Measurements from ENCODE around the gene RNF168.
"Not testable (repeated sequence)": the region's sequence is repeated elsewhere in the genome, so short reads cannot be mapped to it uniquely, and the experiment has no call there.

The RNF168 gene

GRCh38 chr3:196533260-196533681 lies 29.7 kb upstream of the RNF168 start:
- H3K4me3 ChIP-seq (ENCODE audit: low read depth in 1 of 2, low read length in 2 of 2) = no peak overlapping the region
- no peaks in the 10 kb centered on the region for H3K36me3 ChIP-seq (ENCODE audit: control insufficient read depth in 1 of 2, insufficient read depth in 2 of 2, low read length in 2 of 2)
- H3K9ac ChIP-seq (ENCODE audit: low read depth in 1 of 2, low read length in 2 of 2) = no peak overlapping the region
- H3K27me3 ChIP-seq (ENCODE audit: control insufficient read depth in 1 of 2, insufficient read depth in 2 of 2, low read length in 2 of 2) = no peaks in the 10 kb centered on the region
- H3K27ac ChIP-seq (ENCODE audit: low read depth, low read length) = no peak overlapping the region
- no peaks in the 10 kb centered on the region for H3K4me1 ChIP-seq (ENCODE audit: control insufficient read depth in 1 of 2, insufficient read depth in 2 of 2, low read length in 2 of 2)
- H3K9me3 ChIP-seq (ENCODE audit: control insufficient read depth in 1 of 2, low read length in 2 of 2) = peaks cover 0 to 4% of the 10 kb centered on the region in 2 donors

DNA sequence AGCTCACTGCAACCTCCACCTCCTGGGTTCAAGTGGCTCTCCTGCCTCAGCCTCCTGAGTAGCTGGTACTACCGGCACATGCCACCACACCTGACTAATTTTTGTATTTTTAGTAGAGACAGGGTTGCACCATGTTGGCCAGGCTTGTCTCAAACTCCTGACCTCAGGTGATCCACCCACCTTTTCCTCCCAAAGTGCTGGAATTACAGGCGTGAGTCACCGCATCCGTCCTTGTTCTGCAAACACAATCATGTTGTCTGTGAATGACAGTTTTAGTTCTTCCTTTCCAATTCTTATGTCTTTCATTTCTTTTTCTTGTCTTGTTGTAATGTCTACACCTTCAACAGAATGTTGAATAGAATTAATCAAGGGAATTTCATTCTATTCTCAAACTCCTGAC lies 27.9 kb upstream of the RNF168 start:
- Histone ChIP-seq H3K4me3 (ENCODE audit: low read depth in 1 of 2, low read length in 2 of 2) (no peak overlapping the region), H3K27me3 (ENCODE audit: control insufficient read depth in 1 of 2, insufficient read depth in 2 of 2, low read length in 2 of 2) (no peaks in the 10 kb centered on the region), H3K27ac (ENCODE audit: low read depth, low read length) (no peak overlapping the region), H3K4me1 (ENCODE audit: control insufficient read depth in 1 of 2, insufficient read depth in 2 of 2, low read length in 2 of 2) (no peaks in the 10 kb centered on the region), H3K9me3 (ENCODE audit: control insufficient read depth in 1 of 2, low read length in 2 of 2) (peaks cover 0 to 4% of the 10 kb centered on the region in 2 donors), H3K36me3 (ENCODE audit: control insufficient read depth in 1 of 2, insufficient read depth in 2 of 2, low read length in 2 of 2) (no peaks in the 10 kb centered on the region), H3K9ac (ENCODE audit: low read depth in 1 of 2, low read length in 2 of 2) (no peak overlapping the region)

DNA sequence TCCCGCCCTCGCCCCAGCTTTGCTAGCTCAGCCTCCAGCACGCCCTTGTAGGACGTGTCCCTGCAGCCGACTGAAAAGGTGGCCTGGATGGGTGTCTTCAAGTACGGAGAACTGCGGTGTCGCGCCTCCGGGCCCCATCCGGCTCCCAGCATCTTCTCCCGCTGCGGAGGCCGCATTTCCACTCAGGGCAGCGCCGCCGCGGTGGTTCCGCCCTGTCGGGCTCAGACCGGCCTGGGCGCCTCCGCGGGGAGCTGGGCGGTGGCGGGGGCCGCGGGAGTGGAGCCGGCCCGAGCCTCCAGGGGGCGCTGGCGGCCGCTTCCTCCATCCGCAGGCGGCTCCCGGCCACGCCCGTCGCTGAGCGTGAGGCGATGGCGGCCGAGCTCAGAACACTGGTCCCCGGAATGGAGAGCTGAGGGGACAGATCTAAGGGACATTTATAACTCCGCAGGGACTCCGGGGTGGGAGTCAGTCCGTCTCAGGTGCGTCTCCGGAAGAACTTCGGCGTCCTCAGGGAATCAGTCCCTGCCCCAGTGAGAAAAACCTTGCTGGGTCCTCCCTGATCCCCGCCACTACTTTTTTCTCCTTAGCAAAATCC lies 25.2 kb upstream of the RNF168 start:
- Histone ChIP-seq H3K9me3 (ENCODE audit: control insufficient read depth in 1 of 2, low read length in 2 of 2) (peaks cover 0 to 4% of the 10 kb centered on the region in 2 donors), H3K27ac (ENCODE audit: low read depth, low read length) (no peak overlapping the region), H3K9ac (ENCODE audit: low read depth in 1 of 2, low read length in 2 of 2) (no peak overlapping the region), H3K4me3 (ENCODE audit: low read depth in 1 of 2, low read length in 2 of 2) (peak overlapping the region; percentile 57 to 70), H3K36me3 (ENCODE audit: control insufficient read depth in 1 of 2, insufficient read depth in 2 of 2, low read length in 2 of 2) (no peaks in the 10 kb centered on the region), H3K4me1 (ENCODE audit: control insufficient read depth in 1 of 2, insufficient read depth in 2 of 2, low read length in 2 of 2) (no peaks in the 10 kb centered on the region), H3K27me3 (ENCODE audit: control insufficient read depth in 1 of 2, insufficient read depth in 2 of 2, low read length in 2 of 2) (no peaks in the 10 kb centered on the region)

DNA sequence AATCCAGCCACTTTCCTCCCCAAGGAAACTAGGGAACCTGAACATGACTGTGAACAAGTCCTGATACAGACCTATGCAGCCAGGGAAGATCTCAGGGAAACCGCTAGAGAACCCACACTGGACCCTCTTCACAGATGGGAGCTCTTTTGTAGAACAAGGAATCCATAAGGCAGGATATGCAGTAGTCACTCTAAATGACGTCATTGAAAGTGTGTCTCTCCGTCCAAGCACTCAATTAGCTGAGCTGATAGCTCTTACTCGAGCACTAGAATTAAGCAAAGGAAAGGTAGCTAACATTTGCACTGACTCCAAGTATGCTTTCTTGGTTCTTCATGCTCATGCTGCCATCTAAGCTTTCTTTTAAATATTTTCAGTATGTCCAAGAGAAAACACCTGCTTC lies 21.6 kb upstream of the RNF168 start:
- Histone ChIP-seq H3K9me3 (ENCODE audit: control insufficient read depth in 1 of 2, low read length in 2 of 2) (peaks cover 10 to 12% of the 10 kb centered on the region in 2 donors), H3K27ac (ENCODE audit: low read depth, low read length) (no peak overlapping the region), H3K36me3 (ENCODE audit: control insufficient read depth in 1 of 2, insufficient read depth in 2 of 2, low read length in 2 of 2) (no peaks in the 10 kb centered on the region), H3K4me3 (ENCODE audit: low read depth in 1 of 2, low read length in 2 of 2) (no peak overlapping the region), H3K4me1 (ENCODE audit: control insufficient read depth in 1 of 2, insufficient read depth in 2 of 2, low read length in 2 of 2) (no peaks in the 10 kb centered on the region), H3K27me3 (ENCODE audit: control insufficient read depth in 1 of 2, insufficient read depth in 2 of 2, low read length in 2 of 2) (no peaks in the 10 kb centered on the region), H3K9ac (ENCODE audit: low read depth in 1 of 2, low read length in 2 of 2) (no peak overlapping the region)

DNA sequence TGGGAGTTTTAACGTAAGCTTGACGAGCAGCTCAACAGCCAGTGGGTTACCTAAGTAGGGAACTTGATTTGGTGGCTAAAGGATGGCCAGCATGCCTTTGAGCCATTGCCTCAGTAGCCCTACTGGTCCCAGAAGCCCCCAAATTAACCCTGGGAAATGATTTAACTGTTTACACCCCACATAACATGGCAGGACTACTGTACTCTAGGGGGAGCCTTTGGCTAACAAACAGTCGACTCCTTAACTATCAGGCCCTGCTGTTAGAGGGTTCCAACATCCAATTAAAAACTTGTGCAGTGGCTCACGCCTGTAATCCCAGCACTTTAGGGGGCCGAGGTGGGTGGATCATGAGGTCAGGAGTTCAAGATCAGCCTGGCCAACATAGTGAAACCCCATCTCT lies 21.0 kb upstream of the RNF168 start:
- Histone ChIP-seq H3K9me3 (ENCODE audit: control insufficient read depth in 1 of 2, low read length in 2 of 2) (peaks cover 15 to 18% of the 10 kb centered on the region in 2 donors), H3K27ac (ENCODE audit: low read depth, low read length) (no peak overlapping the region), H3K4me3 (ENCODE audit: low read depth in 1 of 2, low read length in 2 of 2) (no peak overlapping the region), H3K9ac (ENCODE audit: low read depth in 1 of 2, low read length in 2 of 2) (no peak overlapping the region), H3K27me3 (ENCODE audit: control insufficient read depth in 1 of 2, insufficient read depth in 2 of 2, low read length in 2 of 2) (no peaks in the 10 kb centered on the region), H3K36me3 (ENCODE audit: control insufficient read depth in 1 of 2, insufficient read depth in 2 of 2, low read length in 2 of 2) (no peaks in the 10 kb centered on the region), H3K4me1 (ENCODE audit: control insufficient read depth in 1 of 2, insufficient read depth in 2 of 2, low read length in 2 of 2) (no peaks in the 10 kb centered on the region)

DNA sequence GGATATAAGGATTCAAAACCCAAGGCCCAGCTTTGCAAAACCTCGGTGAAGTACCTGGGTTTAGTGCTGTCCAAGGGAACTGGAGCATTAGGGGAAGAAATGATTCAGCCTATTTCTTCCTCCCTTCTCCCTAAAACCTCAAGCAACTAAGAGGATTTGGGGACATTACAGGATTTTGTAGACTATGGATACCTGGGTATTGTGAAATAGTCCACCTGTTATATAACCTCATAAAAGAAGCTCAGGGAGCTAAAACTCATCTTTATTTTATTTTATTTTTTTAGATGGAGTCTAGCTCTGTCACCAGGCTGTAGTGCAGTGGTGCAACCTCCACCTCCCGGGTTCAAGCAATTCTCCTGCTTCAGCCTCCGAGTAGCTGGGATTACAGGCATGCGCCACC lies 20.3 kb upstream of the RNF168 start:
- H3K27me3 ChIP-seq (ENCODE audit: control insufficient read depth in 1 of 2, insufficient read depth in 2 of 2, low read length in 2 of 2) = no peaks in the 10 kb centered on the region
- H3K9me3 ChIP-seq (ENCODE audit: control insufficient read depth in 1 of 2, low read length in 2 of 2) = peaks cover 21 to 25% of the 10 kb centered on the region in 2 donors
- no peaks in the 10 kb centered on the region for H3K36me3 ChIP-seq (ENCODE audit: control insufficient read depth in 1 of 2, insufficient read depth in 2 of 2, low read length in 2 of 2)
- H3K4me1 ChIP-seq (ENCODE audit: control insufficient read depth in 1 of 2, insufficient read depth in 2 of 2, low read length in 2 of 2) = no peaks in the 10 kb centered on the region
- H3K27ac ChIP-seq (ENCODE audit: low read depth, low read length) = no peak overlapping the region
- H3K4me3 ChIP-seq (ENCODE audit: low read depth in 1 of 2, low read length in 2 of 2) = no peak overlapping the region
- H3K9ac ChIP-seq (ENCODE audit: low read depth in 1 of 2, low read length in 2 of 2) = no peak overlapping the region

- not testable (repeated sequence) for H3K4me1 ChIP-seq (ENCODE audit: control insufficient read depth in 1 of 2, insufficient read depth in 2 of 2, low read length in 2 of 2); H3K4me3 ChIP-seq (ENCODE audit: low read depth in 1 of 2, low read length in 2 of 2); H3K9ac ChIP-seq (ENCODE audit: low read depth in 1 of 2, low read length in 2 of 2); H3K36me3 ChIP-seq (ENCODE audit: control insufficient read depth in 1 of 2, insufficient read depth in 2 of 2, low read length in 2 of 2); H3K27me3 ChIP-seq (ENCODE audit: control insufficient read depth in 1 of 2, insufficient read depth in 2 of 2, low read length in 2 of 2); H3K27ac ChIP-seq (ENCODE audit: low read depth, low read length)
- H3K9me3 ChIP-seq (ENCODE audit: control insufficient read depth in 1 of 2, low read length in 2 of 2) = peaks cover 31 to 37% of the 10 kb centered on the region in 2 donors
Observed at GRCh38 chr3:196521291-196521690, 17.7 kb upstream of the RNF168 start.

DNA sequence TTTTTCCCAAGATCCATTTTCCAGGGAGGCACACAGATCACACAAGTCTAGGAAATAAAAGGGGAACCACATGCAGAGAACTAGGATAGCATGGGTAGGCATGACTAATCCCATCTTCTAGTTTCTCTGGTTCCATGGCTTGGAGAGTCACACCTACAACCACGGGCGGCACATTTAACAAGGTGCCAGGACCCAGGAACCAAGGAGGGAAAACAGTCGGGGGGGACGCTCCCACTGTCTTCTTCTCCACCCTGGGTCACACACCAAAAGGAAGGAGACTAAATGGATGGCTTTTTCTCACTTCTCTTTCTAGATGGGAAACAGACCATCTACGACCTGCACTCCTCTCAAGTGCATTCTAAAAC lies 16.1 kb upstream of the RNF168 start:
- Histone ChIP-seq H3K9me3 (ENCODE audit: control insufficient read depth in 1 of 2, low read length in 2 of 2) (peaks cover 31 to 37% of the 10 kb centered on the region in 2 donors), H3K27ac (ENCODE audit: low read depth, low read length) (no peak overlapping the region), H3K36me3 (ENCODE audit: control insufficient read depth in 1 of 2, insufficient read depth in 2 of 2, low read length in 2 of 2) (no peaks in the 10 kb centered on the region), H3K27me3 (ENCODE audit: control insufficient read depth in 1 of 2, insufficient read depth in 2 of 2, low read length in 2 of 2) (no peaks in the 10 kb centered on the region), H3K4me3 (ENCODE audit: low read depth in 1 of 2, low read length in 2 of 2) (no peak overlapping the region), H3K4me1 (ENCODE audit: control insufficient read depth in 1 of 2, insufficient read depth in 2 of 2, low read length in 2 of 2) (no peaks in the 10 kb centered on the region), H3K9ac (ENCODE audit: low read depth in 1 of 2, low read length in 2 of 2) (no peak overlapping the region)

- Histone ChIP-seq H3K9ac (ENCODE audit: low read depth in 1 of 2, low read length in 2 of 2) (no peak overlapping the region), H3K36me3 (ENCODE audit: control insufficient read depth in 1 of 2, insufficient read depth in 2 of 2, low read length in 2 of 2) (no peaks in the 10 kb centered on the region), H3K9me3 (ENCODE audit: control insufficient read depth in 1 of 2, low read length in 2 of 2) (peaks cover 31 to 37% of the 10 kb centered on the region in 2 donors), H3K4me1 (ENCODE audit: control insufficient read depth in 1 of 2, insufficient read depth in 2 of 2, low read length in 2 of 2) (no peaks in the 10 kb centered on the region), H3K27me3 (ENCODE audit: control insufficient read depth in 1 of 2, insufficient read depth in 2 of 2, low read length in 2 of 2) (no peaks in the 10 kb centered on the region), H3K27ac (ENCODE audit: low read depth, low read length) (no peak overlapping the region), H3K4me3 (ENCODE audit: low read depth in 1 of 2, low read length in 2 of 2) (peak overlapping the region in 1 of 2 donors; percentile 5)
Observed at GRCh38 chr3:196518966-196519717, 15.6 kb upstream of the RNF168 start.

GRCh38 chr3:196517919-196518318 lies 14.4 kb upstream of the RNF168 start:
- Histone ChIP-seq H3K9me3 (ENCODE audit: control insufficient read depth in 1 of 2, low read length in 2 of 2) (peaks cover 31 to 37% of the 10 kb centered on the region in 2 donors), H3K4me3 (ENCODE audit: low read depth in 1 of 2, low read length in 2 of 2) (no peak overlapping the region)

More at GRCh38 chr3:196517919-196518318, 14.4 kb upstream of the RNF168 start:
- Histone ChIP-seq H3K27me3 (ENCODE audit: control insufficient read depth in 1 of 2, insufficient read depth in 2 of 2, low read length in 2 of 2) (no peaks in the 10 kb centered on the region), H3K27ac (ENCODE audit: low read depth, low read length) (no peak overlapping the region), H3K36me3 (ENCODE audit: control insufficient read depth in 1 of 2, insufficient read depth in 2 of 2, low read length in 2 of 2) (no peaks in the 10 kb centered on the region), H3K4me1 (ENCODE audit: control insufficient read depth in 1 of 2, insufficient read depth in 2 of 2, low read length in 2 of 2) (no peaks in the 10 kb centered on the region), H3K9ac (ENCODE audit: low read depth in 1 of 2, low read length in 2 of 2) (no peak overlapping the region)

Measured in duodenal mucosa (tissue), 2 donors.